Endothelial cell (in vitro differentiated cells): Measurements from ENCODE around the gene PPP1R1B. TPM values are rescaled to one million over a fixed set of nuclear protein-coding genes. Genes with fewer than 3 reads are reported as not detected.

Experiments
- DNase-seq: peaks from one replicate; pipeline ENCODE4 v3.0.0; 2021; ENCODE audit warnings: low spot score
- H3K27ac Mint-ChIP-seq: one replicate; pipeline ENCODE4 v1.8.0; 2021; ENCODE audit warnings: mixed read lengths, inconsistent platforms; ENCODE audit not compliant: unreplicated experiment
- H3K27me3 Mint-ChIP-seq: one replicate; pipeline ENCODE4 v1.8.0; 2021; ENCODE audit warnings: mild to moderate bottlenecking, moderate library complexity, mixed read lengths, inconsistent platforms; ENCODE audit not compliant: unreplicated experiment
- H3K36me3 Mint-ChIP-seq: one replicate; pipeline ENCODE4 v1.8.0; 2021; ENCODE audit warnings: mild to moderate bottlenecking, low read depth, mixed read lengths, inconsistent platforms; ENCODE audit not compliant: unreplicated experiment
- H3K4me1 Mint-ChIP-seq: one replicate; pipeline ENCODE4 v1.8.0; 2021; ENCODE audit warnings: mild to moderate bottlenecking, mixed read lengths, inconsistent platforms; ENCODE audit not compliant: unreplicated experiment
- H3K4me3 Mint-ChIP-seq: one replicate; pipeline ENCODE4 v1.8.0; 2021; ENCODE audit warnings: mild to moderate bottlenecking, mixed read lengths, inconsistent platforms; ENCODE audit not compliant: unreplicated experiment
- H3K9me3 Mint-ChIP-seq: one replicate; pipeline ENCODE4 v1.8.0; 2021; ENCODE audit warnings: mixed read lengths, inconsistent platforms; ENCODE audit not compliant: unreplicated experiment
- CTCF ChIP-seq: fragments of 200-600 bp; sonication (generic); IDR thresholded peaks from one replicate; pipeline ENCODE4 v1.5.0; 2021; ENCODE audit warnings: antibody characterized with exemption; ENCODE audit not compliant: unreplicated experiment
- total RNA-seq: library from RNA; stranded (reverse); fragmentation: NEBNext Ultra II Directional; extraction: Animal tissue kit (Norgen Biotek cat#: 25700); gene quantifications from one replicate; pipeline ENCODE4 v1.2.1, GENCODE V29; 2021; ENCODE audit not compliant: unreplicated experiment

Gene PPP1R1B
- total RNA-seq, 1 donor from 2014 or later = not detected

DNA sequence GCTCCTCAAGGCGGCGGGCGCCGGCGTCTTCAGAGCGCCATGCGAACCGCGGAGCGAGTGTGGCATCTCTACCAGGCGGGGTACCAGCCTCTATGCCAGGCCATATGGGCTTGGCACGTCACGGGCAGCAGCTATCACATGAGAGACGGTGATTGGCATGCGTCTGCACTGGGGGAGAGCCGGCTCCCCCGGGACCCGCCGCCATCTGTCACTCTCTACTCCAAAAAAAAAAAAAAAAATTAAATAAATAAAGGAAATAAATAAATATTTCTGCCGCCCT is 19.0 kb upstream of the PPP1R1B start, which contains the start of gene NEUROD2:
Gene NEUROD2, minus strand, starts transcription at position 70 of the 280 bp plus-strand sequence. CDS start 1,321 bp downstream, outside the sequence.
- Mint-ChIP-seq H3K4me1 (no peaks in the 10 kb centered on the region), H3K9me3 (no peaks in the 10 kb centered on the region), H3K36me3 (peaks cover 3% of the 10 kb centered on the region), H3K27ac (no peak within 1 kb of the TSS), H3K4me3 (no peak within 1 kb of the TSS), H3K27me3 (peaks cover 20% of the 10 kb centered on the region)
- no peak for TF ChIP-seq CTCF
- no peak for DNase-seq

DNA sequence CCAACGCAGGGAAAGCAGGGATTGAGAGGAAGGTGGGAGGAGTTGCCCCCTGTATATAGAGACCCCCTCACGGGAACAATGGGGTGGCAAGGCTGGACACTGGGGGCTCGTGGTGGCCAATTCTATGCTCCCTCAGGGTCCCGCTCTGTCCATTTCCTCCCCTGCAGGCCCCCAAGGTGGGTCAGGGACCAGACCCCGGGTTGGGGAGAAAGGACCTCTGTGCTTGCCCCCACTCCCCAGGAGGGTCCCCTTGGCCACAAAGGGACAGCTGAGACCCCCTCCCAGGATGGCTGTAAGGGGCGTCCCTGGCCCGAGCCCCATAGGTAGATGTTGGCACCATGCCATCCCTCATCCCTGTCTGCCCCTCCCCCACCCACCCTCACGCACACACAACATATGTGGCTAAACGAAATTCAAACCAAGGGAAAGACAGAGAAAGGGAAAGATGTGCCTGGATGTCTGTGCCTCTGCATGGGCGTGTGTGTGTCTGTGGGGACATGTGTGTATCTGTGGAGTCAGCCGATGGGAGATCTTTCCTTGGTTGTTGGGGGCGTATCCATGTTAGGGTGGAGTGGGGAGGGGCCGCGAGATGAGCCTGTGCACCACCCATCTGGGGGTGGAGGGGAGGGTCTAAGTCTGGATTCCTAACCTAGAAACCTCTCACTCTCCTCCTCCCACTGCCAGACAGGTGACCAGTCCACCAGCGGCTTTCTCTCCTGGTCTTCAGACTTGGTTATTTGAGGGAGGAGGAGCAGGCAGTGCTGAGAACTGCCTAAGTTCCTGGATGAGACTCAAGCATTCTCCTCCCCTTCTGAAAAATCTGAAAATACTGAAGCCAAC is 18.4 kb upstream of the PPP1R1B start:
- Mint-ChIP-seq H3K4me1 (no peaks in the 10 kb centered on the region), H3K36me3 (peaks cover 3% of the 10 kb centered on the region), H3K27me3 (peaks cover 16% of the 10 kb centered on the region), H3K27ac (no peak overlapping the region), H3K9me3 (no peaks in the 10 kb centered on the region), H3K4me3 (no peak overlapping the region)
- no peak for DNase-seq
- TF ChIP-seq CTCF = no peak

- TF ChIP-seq CTCF = no peak
- Mint-ChIP-seq H3K36me3 (peaks cover 3% of the 10 kb centered on the region), H3K27me3 (peaks cover 17% of the 10 kb centered on the region), H3K27ac (no peak overlapping the region), H3K4me3 (no peak overlapping the region), H3K4me1 (no peaks in the 10 kb centered on the region), H3K9me3 (no peaks in the 10 kb centered on the region)
- DNase-seq = no peak
Measured at GRCh38 chr17:39609416-39610025, 17.2 kb upstream of the PPP1R1B start.

DNA sequence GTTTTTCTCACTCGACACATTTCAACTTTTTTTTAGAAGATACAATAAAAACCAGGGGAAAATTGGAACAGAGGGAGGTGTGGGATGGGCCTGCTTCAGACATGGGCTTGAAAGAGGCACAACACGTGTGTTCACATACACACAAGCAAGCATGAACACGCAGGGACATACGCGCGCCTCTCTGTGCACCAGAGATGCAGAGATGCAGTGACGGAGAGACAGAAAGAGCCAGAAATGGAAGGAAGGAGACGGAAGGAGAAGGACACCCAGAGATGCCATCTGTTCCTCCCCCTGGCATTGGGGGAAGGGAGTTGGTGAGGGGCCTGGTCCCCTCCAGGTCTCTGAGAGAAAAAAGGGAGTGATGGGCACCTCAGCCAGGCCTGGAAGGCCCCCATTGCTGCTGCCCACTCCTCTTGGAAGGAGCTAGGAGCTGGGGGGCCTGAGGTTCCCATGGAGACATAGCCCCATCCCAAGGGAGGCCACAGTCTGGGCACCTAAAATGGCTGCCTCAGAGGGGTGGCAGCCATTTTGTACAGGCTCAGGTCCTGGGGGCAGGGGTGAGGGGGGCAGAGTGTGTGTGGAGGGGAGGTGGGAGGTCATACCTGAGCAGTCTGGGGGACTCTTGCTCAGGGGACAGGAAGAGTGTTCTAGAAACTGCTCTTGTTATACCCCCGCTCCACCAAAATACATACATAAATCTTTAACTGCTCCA is 15.2 kb upstream of the PPP1R1B start:
- H3K27ac Mint-ChIP-seq = no peak overlapping the region
- H3K27me3 Mint-ChIP-seq = peaks cover 20% of the 10 kb centered on the region
- no peak overlapping the region for H3K4me3 Mint-ChIP-seq
- H3K9me3 Mint-ChIP-seq = no peaks in the 10 kb centered on the region
- no peaks in the 10 kb centered on the region for H3K4me1 Mint-ChIP-seq
- no peak for TF ChIP-seq CTCF
- no peak for DNase-seq
- H3K36me3 Mint-ChIP-seq = peaks cover 3% of the 10 kb centered on the region
